ENCODE measurements around the gene NTM. TPM values are rescaled to one million over a fixed set of nuclear protein-coding genes. Genes with fewer than 3 reads are reported as not detected.

NTM gene
- total RNA-seq, 2 donors from 2014 or later, result 0.26 to 3.6 TPM

DNA sequence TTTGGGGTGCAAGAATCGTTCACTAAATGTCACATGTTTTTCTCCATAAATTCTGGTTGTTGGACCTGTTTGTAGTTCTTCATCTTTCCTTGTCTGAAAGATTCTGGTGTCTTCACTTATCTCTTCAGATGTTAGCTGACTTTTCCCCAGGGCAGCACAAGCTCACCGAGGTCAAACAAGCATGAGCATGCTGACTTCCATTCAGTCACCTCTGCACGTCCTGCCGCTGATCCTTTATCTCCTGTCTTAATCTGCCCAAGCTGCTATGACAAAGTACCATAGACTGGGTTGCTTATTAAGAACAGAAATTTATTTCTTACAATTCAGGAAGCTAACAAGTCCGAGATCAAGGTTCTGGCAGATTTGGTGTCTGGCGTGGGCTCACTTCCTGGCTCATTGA is 800.6 kb downstream of the NTM start:
- no peak for DNase-seq
- Histone ChIP-seq H3K36me3 (replicated peaks in 1 of 2; ENCODE audit: insufficient read depth in 1 of 2, low read depth in 2 of 2) (no peaks in the 10 kb centered on the region), H3K27me3 (no peaks in the 10 kb centered on the region), H3K9me3 (no peaks in the 10 kb centered on the region), H3K4me3 (no peak overlapping the region), H3K4me1 (no peaks in the 10 kb centered on the region), H3K27ac (no peak overlapping the region)
- no peak for ATAC-seq
- WGBS, 2 donors, result 61 to 69% methylated on average over 6 of the region's 6 CpGs
- intact Hi-C loops (cut with DNase I), result no loop called here
- TF ChIP-seq CTCF (IDR thresholded peaks at IDR 0.05), result no peak
- no peak for TF ChIP-seq POLR2A (IDR thresholded peaks at IDR 0.05)

GRCh38 chr11:132174362-132175255 is 804.2 kb downstream of the NTM start:
- H3K9me3 ChIP-seq, result no peaks in the 10 kb centered on the region
- TF ChIP-seq CTCF (IDR thresholded peaks at IDR 0.05) (no peak), POLR2A (IDR thresholded peaks at IDR 0.05) (no peak)
- ATAC-seq (no peak), DNase-seq (no peak)
- H3K27ac ChIP-seq, result no peak overlapping the region
- no peak overlapping the region for H3K4me3 ChIP-seq
- 56 to 57% methylated on average over 15 of the region's 15 CpGs for WGBS, 2 donors
- H3K27me3 ChIP-seq, result no peaks in the 10 kb centered on the region
- H3K4me1 ChIP-seq, result no peaks in the 10 kb centered on the region
- intact Hi-C loops (cut with DNase I), result no loop called here
- no peaks in the 10 kb centered on the region for H3K36me3 ChIP-seq (replicated peaks in 1 of 2; ENCODE audit: insufficient read depth in 1 of 2, low read depth in 2 of 2)

DNA sequence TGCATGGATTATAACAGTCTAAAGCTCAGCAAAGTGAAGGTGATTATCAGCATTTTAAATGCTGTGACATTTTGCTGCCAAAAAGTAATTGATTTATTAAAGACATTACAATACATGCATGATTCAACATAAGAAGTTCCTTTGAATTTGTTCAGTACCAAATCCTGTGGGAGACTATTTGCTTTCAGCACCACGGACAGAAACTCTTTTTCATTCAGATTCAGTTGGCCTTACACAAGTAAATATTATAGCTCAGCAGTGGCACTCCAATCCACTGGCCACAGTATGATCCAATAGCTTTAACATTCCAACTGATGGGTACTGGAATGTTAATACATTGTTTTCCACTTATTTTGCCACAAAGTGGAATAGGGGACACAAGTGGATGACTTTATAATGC is 806.7 kb downstream of the NTM start:
- ATAC-seq (no peak), DNase-seq (no peak)
- no peaks in the 10 kb centered on the region for H3K36me3 ChIP-seq (replicated peaks in 1 of 2; ENCODE audit: insufficient read depth in 1 of 2, low read depth in 2 of 2)
- intact Hi-C loops (cut with DNase I), result no loop called here
- WGBS, 2 donors, result 0% methylated on average over 1 of the region's 1 CpG
- H3K9me3 ChIP-seq, result no peaks in the 10 kb centered on the region
- H3K4me1 ChIP-seq, result no peaks in the 10 kb centered on the region
- H3K4me3 ChIP-seq, result no peak overlapping the region
- H3K27me3 ChIP-seq, result no peaks in the 10 kb centered on the region
- H3K27ac ChIP-seq, result no peak overlapping the region
- TF ChIP-seq CTCF (IDR thresholded peaks at IDR 0.05), result no peak
- TF ChIP-seq POLR2A (IDR thresholded peaks at IDR 0.05), result no peak

DNA sequence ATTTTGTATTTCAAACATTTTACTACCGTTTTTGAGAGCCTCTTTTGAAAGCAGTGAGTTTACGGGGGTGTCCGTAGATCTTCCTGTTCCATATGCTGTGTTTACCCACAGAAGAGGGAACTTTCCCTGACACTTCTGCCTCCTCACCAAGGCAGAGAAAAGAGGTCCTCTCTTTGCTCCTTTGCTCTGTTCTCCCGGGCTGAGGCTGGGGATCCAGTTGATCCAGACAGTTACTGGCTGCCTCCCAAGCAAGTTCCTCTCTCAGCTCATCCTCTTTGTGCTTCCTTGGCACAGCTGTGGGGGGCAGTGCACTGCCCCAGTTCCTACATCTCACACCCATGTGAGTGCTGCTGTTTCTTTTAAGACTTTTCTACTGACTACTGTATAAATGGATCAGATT is 813.7 kb downstream of the NTM start:
- intact Hi-C loops (cut with DNase I), result no loop called here
- Histone ChIP-seq H3K36me3 (replicated peaks in 1 of 2; ENCODE audit: insufficient read depth in 1 of 2, low read depth in 2 of 2) (no peaks in the 10 kb centered on the region), H3K9me3 (no peaks in the 10 kb centered on the region), H3K4me1 (no peaks in the 10 kb centered on the region), H3K4me3 (no peak overlapping the region), H3K27me3 (peaks cover 0 to 4% of the 10 kb centered on the region in 2 donors), H3K27ac (no peak overlapping the region)
- DNase-seq, result no peak
- 38 to 45% methylated on average over 4 of the region's 4 CpGs for WGBS, 2 donors
- TF ChIP-seq CTCF (IDR thresholded peaks at IDR 0.05), result no peak
- TF ChIP-seq POLR2A (IDR thresholded peaks at IDR 0.05), result no peak
- ATAC-seq, result no peak
